Osteoblast (primary cell): ENCODE measurements around the gene ADGRA3. TPM values are rescaled to one million over a fixed set of nuclear protein-coding genes. Genes with fewer than 3 reads are reported as not detected.

Experiments used
- DNase-seq: peaks from one replicate; pipeline ENCODE4 v3.0.0; 2011; ENCODE audit warnings: low spot score, mixed read lengths; ENCODE audit not compliant: insufficient read length; ENCODE audit errors: missing footprints
- H2AFZ ChIP-seq: 2 replicates; pipeline ENCODE4 v1.6.0; 2011; ENCODE audit warnings: mild to moderate bottlenecking, low read length
- H3K27ac ChIP-seq: 2 replicates; pipeline ENCODE4 v1.5.1; 2011; ENCODE audit warnings: mild to moderate bottlenecking, low read depth, low read length, moderate library complexity
- H3K27me3 ChIP-seq: 2 replicates; pipeline ENCODE4 v1.6.0; 2012; ENCODE audit warnings: mild to moderate bottlenecking, control low read depth, inconsistent platforms, low read length, moderate library complexity; ENCODE audit not compliant: insufficient read depth
- H3K36me3 ChIP-seq: 2 replicates; pipeline ENCODE4 v1.5.1; 2011; ENCODE audit warnings: mild to moderate bottlenecking, low read length, control low read depth, moderate library complexity; ENCODE audit not compliant: insufficient read depth
- H3K4me1 ChIP-seq: 2 replicates; pipeline ENCODE4 v1.5.1; 2011; ENCODE audit warnings: mild to moderate bottlenecking, low read length, control low read depth, moderate library complexity; ENCODE audit not compliant: insufficient read depth
- H3K4me2 ChIP-seq: 2 replicates; pipeline ENCODE4 v1.6.0; 2011; ENCODE audit warnings: mild to moderate bottlenecking, low read length; ENCODE audit not compliant: insufficient read depth
- H3K4me3 ChIP-seq: fragments of 200-600 bp; sonication (generic); 3 replicates; pipeline ENCODE4 v1.5.1; 2012; ENCODE audit warnings: mild to moderate bottlenecking, low read length, inconsistent platforms; ENCODE audit not compliant: insufficient read depth
- H3K79me2 ChIP-seq: 2 replicates; pipeline ENCODE4 v1.6.0; 2012; ENCODE audit warnings: mild to moderate bottlenecking, low read length, control low read depth, inconsistent platforms; ENCODE audit not compliant: insufficient read depth
- H3K9me3 ChIP-seq: 2 replicates; pipeline ENCODE4 v1.5.1; 2011; ENCODE audit warnings: low read depth, low read length, control low read depth
- H4K20me1 ChIP-seq: 2 replicates; pipeline ENCODE4 v1.6.0; 2012; ENCODE audit warnings: mild to moderate bottlenecking, low read length, control low read depth; ENCODE audit not compliant: insufficient read depth
- CTCF ChIP-seq: IDR thresholded peaks from 2 replicates; pipeline ENCODE4 v1.5.1; 2011; ENCODE audit warnings: mild to moderate bottlenecking, low read depth, low read length, moderate library complexity; ENCODE audit errors: extremely low read depth
- total RNA-seq: library from RNA; depleted of rRNA; stranded (reverse); fragments of >200 nt; gene quantifications from 2 replicates; pipeline ENCODE4 v1.2.3, GENCODE V29; 2012

ADGRA3 gene
- total RNA-seq, 1 donor = 25.3 TPM

GRCh38 chr4:22442956-22443355 lies 72.9 kb downstream of the ADGRA3 start:
- H3K36me3 ChIP-seq = no peaks in the 10 kb centered on the region
- DNase-seq = no peak
- H3K9me3 ChIP-seq = no peaks in the 10 kb centered on the region
- H3K27me3 ChIP-seq = no peaks in the 10 kb centered on the region
- no peaks in the 10 kb centered on the region for H4K20me1 ChIP-seq
- H3K4me1 ChIP-seq = no peaks in the 10 kb centered on the region
- TF ChIP-seq CTCF = no peak
- no peak overlapping the region for H3K4me2 ChIP-seq
- H3K4me3 ChIP-seq = no peak overlapping the region
- H3K79me2 ChIP-seq = no peaks in the 10 kb centered on the region
- no peak overlapping the region for H3K27ac ChIP-seq
- H2AFZ ChIP-seq = no peak overlapping the region

- Histone ChIP-seq H3K4me2 (no peak overlapping the region), H3K4me1 (no peaks in the 10 kb centered on the region), H3K27me3 (no peaks in the 10 kb centered on the region), H3K4me3 (no peak overlapping the region), H2AFZ (no peak overlapping the region), H3K9me3 (no peaks in the 10 kb centered on the region), H4K20me1 (no peaks in the 10 kb centered on the region), H3K79me2 (no peaks in the 10 kb centered on the region), H3K27ac (no peak overlapping the region), H3K36me3 (no peaks in the 10 kb centered on the region)
- TF ChIP-seq CTCF = no peak
- no peak for DNase-seq
Observed at GRCh38 chr4:22440999-22441398, 74.9 kb downstream of the ADGRA3 start.

- no peak for TF ChIP-seq CTCF
- no peaks in the 10 kb centered on the region for H3K79me2 ChIP-seq
- no peaks in the 10 kb centered on the region for H3K4me1 ChIP-seq
- no peaks in the 10 kb centered on the region for H3K9me3 ChIP-seq
- H2AFZ ChIP-seq = no peak overlapping the region
- no peaks in the 10 kb centered on the region for H4K20me1 ChIP-seq
- no peak overlapping the region for H3K27ac ChIP-seq
- no peak overlapping the region for H3K4me2 ChIP-seq
- H3K27me3 ChIP-seq = no peaks in the 10 kb centered on the region
- H3K36me3 ChIP-seq = no peaks in the 10 kb centered on the region
- no peak overlapping the region for H3K4me3 ChIP-seq
- DNase-seq = no peak
Observed at GRCh38 chr4:22439947-22440346, 75.9 kb downstream of the ADGRA3 start.

- Histone ChIP-seq H3K4me3 (no peak overlapping the region), H4K20me1 (no peaks in the 10 kb centered on the region), H3K9me3 (no peaks in the 10 kb centered on the region), H3K27ac (no peak overlapping the region), H3K27me3 (no peaks in the 10 kb centered on the region), H3K4me2 (no peak overlapping the region), H3K79me2 (no peaks in the 10 kb centered on the region), H2AFZ (no peak overlapping the region), H3K36me3 (no peaks in the 10 kb centered on the region), H3K4me1 (no peaks in the 10 kb centered on the region)
- DNase-seq = no peak
- no peak for TF ChIP-seq CTCF
Observed at GRCh38 chr4:22435652-22436051, 80.2 kb downstream of the ADGRA3 start.
